A673 (cell line): Measurements from ENCODE around the gene DCLK2. TPM values are rescaled to one million over a fixed set of nuclear protein-coding genes. Genes with fewer than 3 reads are reported as not detected.
A peak's percentile ranks its signal among the peaks of the same experiment; 100 is the strongest.

Source experiments
- BruUV-seq: library from RNA; stranded (reverse); fragments of 400-500 nt; replicated peaks from 2 replicates; lab custom pipeline; 2021; lab: Mats Ljungman, UMichigan
- CTCF ChIA-PET: fragments of 300-600 bp; sonication (Branson Sonifier 250); formaldehyde crosslinking; loops from one replicate; lab custom pipeline; 2022; ENCODE audit warnings: antibody characterized with exemption; lab: Charles Lee
- POLR2A ChIA-PET: fragments of 300-600 bp; sonication (Branson Sonifier 250); formaldehyde crosslinking; loops from one replicate; lab custom pipeline; 2022; ENCODE audit warnings: antibody characterized with exemption; ENCODE audit not compliant: low non-redundant PET; lab: Charles Lee
- DNase-seq: peaks from one replicate; pipeline ENCODE4 v3.0.0-alpha.2; 2015; ENCODE audit warnings: low spot score
- H3K27ac ChIP-seq: fragments of 200-600 bp; sonication (generic); 2 replicates; pipeline ENCODE4 v1.5.1; 2016; ENCODE audit warnings: mixed run types, low read depth, mild to moderate bottlenecking, mixed read lengths, antibody characterized with exemption, low read length; ENCODE audit not compliant: poor library complexity, severe bottlenecking
- H3K27me3 ChIP-seq: fragments of 200-600 bp; sonication (generic); replicated peaks from 2 replicates; pipeline ENCODE4 v1.6.1; 2017; ENCODE audit warnings: mixed run types, low read depth, mild to moderate bottlenecking, mixed read lengths, antibody characterized with exemption, low read length; ENCODE audit not compliant: insufficient read depth, poor library complexity
- H3K36me3 ChIP-seq: fragments of 200-600 bp; sonication (generic); 2 replicates; pipeline ENCODE4 v1.6.1; 2016; ENCODE audit warnings: mixed run types, mild to moderate bottlenecking, mixed read lengths, antibody characterized with exemption, low read length; ENCODE audit not compliant: insufficient read depth, poor library complexity, severe bottlenecking
- H3K4me1 ChIP-seq: fragments of 200-600 bp; sonication (generic); 2 replicates; pipeline ENCODE4 v1.6.1; 2017; ENCODE audit warnings: mixed run types, mild to moderate bottlenecking, mixed read lengths, antibody characterized with exemption, low read length; ENCODE audit not compliant: insufficient read depth, poor library complexity, severe bottlenecking
- H3K4me3 ChIP-seq: fragments of 200-600 bp; sonication (generic); 2 replicates; pipeline ENCODE4 v1.5.1; 2016; ENCODE audit warnings: low read depth, mixed run types, mild to moderate bottlenecking, mixed read lengths, low read length; ENCODE audit not compliant: poor library complexity, severe bottlenecking
- H3K9me3 ChIP-seq: fragments of 200-600 bp; sonication (generic); 2 replicates; pipeline ENCODE4 v1.6.1; 2016; ENCODE audit warnings: mixed run types, low read depth, mild to moderate bottlenecking, mixed read lengths, antibody characterized with exemption, low read length; ENCODE audit not compliant: poor library complexity, severe bottlenecking
- EZH2 ChIP-seq: fragments of 200-600 bp; sonication (generic); IDR thresholded peaks from 2 replicates; pipeline ENCODE4 v1.6.1; 2017; ENCODE audit warnings: borderline replicate concordance, low read depth, mild to moderate bottlenecking, mixed read lengths, antibody characterized with exemption, low read length; ENCODE audit not compliant: poor library complexity, severe bottlenecking
- intact Hi-C: fragments of 100-400 bp; cut with micrococcal nuclease; formaldehyde crosslinking; loops from one replicate; pipeline ENCODE4 v1.10.0; 2022; ENCODE audit not compliant: unreplicated experiment
- total RNA-seq: library from RNA; stranded (reverse); gene quantifications from 2 replicates; pipeline ENCODE4 v1.2.3, GENCODE V29; 2021
- TF ChIP-seq, protein P1 (sequence below): fragments of 300-800, 200-600 bp; sonication (generic); conservative IDR thresholded peaks from 2 replicates; pipeline ENCODE4 v1.5.1; 2017; ENCODE audit warnings: low read depth, mild to moderate bottlenecking, antibody characterized with exemption, low read length, moderate library complexity, mixed read lengths

The DCLK2 gene
- total RNA-seq, 1 experiment from 2014 or later = 4.9 TPM

DNA sequence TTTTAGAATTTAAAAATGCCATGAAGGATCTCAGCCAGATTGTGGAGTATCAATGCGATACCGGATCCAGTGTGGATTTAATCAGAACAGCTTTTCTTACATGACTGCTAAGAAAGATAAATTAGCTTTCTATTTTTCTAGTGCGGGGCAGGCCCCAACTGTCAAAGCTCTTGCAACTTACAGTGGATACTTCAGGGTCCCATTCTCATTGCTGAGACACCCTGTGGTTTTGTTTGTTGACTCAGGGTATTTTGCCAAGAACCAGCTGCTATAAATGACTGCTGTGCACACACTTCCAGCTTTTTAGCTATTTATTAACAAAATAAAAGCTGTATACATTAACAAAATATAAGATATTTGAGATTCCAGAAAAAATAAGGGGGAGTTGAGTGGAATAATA is 166.4 kb downstream of the DCLK2 start:
- POLR2A ChIA-PET = no interaction called here
- Histone ChIP-seq H3K27me3 (no peaks in the 10 kb centered on the region), H3K4me1 (peaks cover 12% of the 10 kb centered on the region), H3K27ac (no peak overlapping the region), H3K9me3 (no peaks in the 10 kb centered on the region), H3K36me3 (no peaks in the 10 kb centered on the region), H3K4me3 (no peak overlapping the region)
- no TSS peak for BruUV-seq
- TF ChIP-seq, protein P1, sequence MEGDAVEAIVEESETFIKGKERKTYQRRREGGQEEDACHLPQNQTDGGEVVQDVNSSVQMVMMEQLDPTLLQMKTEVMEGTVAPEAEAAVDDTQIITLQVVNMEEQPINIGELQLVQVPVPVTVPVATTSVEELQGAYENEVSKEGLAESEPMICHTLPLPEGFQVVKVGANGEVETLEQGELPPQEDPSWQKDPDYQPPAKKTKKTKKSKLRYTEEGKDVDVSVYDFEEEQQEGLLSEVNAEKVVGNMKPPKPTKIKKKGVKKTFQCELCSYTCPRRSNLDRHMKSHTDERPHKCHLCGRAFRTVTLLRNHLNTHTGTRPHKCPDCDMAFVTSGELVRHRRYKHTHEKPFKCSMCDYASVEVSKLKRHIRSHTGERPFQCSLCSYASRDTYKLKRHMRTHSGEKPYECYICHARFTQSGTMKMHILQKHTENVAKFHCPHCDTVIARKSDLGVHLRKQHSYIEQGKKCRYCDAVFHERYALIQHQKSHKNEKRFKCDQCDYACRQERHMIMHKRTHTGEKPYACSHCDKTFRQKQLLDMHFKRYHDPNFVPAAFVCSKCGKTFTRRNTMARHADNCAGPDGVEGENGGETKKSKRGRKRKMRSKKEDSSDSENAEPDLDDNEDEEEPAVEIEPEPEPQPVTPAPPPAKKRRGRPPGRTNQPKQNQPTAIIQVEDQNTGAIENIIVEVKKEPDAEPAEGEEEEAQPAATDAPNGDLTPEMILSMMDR = no peak
- no peak for TF ChIP-seq EZH2
- intact Hi-C loops = loop anchor here (5.0 kb wide), 2 partner anchors 247 to 332 kb away; no protein-coding TSS in a partner anchor
- CTCF ChIA-PET = interaction anchor here (0.7 kb wide), 1 partner anchor 36 kb away, joined by 3 read pairs; no protein-coding TSS in a partner anchor
- peak; percentile 65 for DNase-seq

DNA sequence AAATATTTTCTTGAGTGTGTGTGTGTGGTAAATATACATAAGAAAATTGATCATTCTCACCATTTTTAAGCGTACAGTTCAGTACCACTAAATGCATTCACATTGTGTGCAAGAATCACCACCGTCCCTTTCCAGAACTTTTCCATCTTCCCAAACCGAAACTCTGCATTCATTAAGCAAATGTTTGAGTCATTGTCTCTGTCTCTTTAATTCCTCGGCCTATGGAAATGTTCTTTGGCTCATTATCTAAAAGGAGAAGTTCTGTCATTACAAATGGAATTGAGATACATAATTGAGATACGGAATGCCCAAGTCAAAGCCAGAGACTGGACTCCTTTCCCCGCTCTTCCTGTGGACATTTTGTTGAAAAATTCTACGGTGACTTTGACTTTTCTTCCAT is 168.9 kb downstream of the DCLK2 start:
- no peak overlapping the region for H3K4me3 ChIP-seq
- TF ChIP-seq EZH2 = no peak
- TF ChIP-seq, protein P1 = no peak
- intact Hi-C loops = no loop called here
- ChIA-PET POLR2A (interaction anchor here (0.6 kb wide), 1 partner anchor 784 kb away, joined by 5 read pairs; no protein-coding TSS in a partner anchor), CTCF (no interaction called here)
- H3K9me3 ChIP-seq = no peaks in the 10 kb centered on the region
- no TSS peak for BruUV-seq
- H3K36me3 ChIP-seq = no peaks in the 10 kb centered on the region
- H3K27ac ChIP-seq = no peak overlapping the region
- peaks cover 12% of the 10 kb centered on the region for H3K4me1 ChIP-seq
- no peak for DNase-seq
- no peaks in the 10 kb centered on the region for H3K27me3 ChIP-seq

DNA sequence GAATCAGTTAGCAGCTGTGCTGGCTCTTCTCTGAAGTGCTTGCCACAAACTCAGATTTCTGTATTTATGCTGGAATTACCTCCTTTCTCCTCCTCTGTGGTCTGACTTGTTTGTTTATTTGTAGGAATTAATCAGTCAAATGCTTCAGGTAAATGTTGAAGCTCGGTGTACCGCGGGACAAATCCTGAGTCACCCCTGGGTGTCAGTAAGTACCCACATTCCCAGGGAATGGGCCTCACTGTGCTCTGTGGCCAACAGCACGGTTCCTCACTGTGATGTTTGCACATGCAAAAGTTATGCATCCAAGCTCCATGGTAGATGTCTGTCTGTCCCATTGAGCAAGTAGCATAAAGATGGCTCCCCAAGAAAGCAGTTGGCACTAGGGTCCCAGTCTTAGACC is 169.9 kb downstream of the DCLK2 start:
- intact Hi-C loops = no loop called here
- CTCF ChIA-PET = no interaction called here
- H3K27me3 ChIP-seq = no peaks in the 10 kb centered on the region
- peaks cover 12% of the 10 kb centered on the region for H3K4me1 ChIP-seq
- no peak overlapping the region for H3K27ac ChIP-seq
- TF ChIP-seq EZH2 = no peak
- TF ChIP-seq, protein P1 = 0 out of 2 replicates have a peak, but pooled peaks have one; percentile 19
- no peaks in the 10 kb centered on the region for H3K36me3 ChIP-seq
- BruUV-seq = no TSS peak
- no peak for DNase-seq
- no peak overlapping the region for H3K4me3 ChIP-seq
- no peaks in the 10 kb centered on the region for H3K9me3 ChIP-seq
- POLR2A ChIA-PET = no interaction called here
